DMS114 treated with DMSO at 0.1 percent for 48 hours (cell line): ENCODE results near the gene MYO7A.
A peak's percentile ranks its signal among the peaks of the same experiment; 100 is the strongest.

ENCODE experiments used
- DNase-seq: peaks from one replicate; lab custom pipeline; 2025; ENCODE audit not compliant: unreplicated experiment; lab: John Stamatoyannopoulos, UW

MYO7A gene

DNA sequence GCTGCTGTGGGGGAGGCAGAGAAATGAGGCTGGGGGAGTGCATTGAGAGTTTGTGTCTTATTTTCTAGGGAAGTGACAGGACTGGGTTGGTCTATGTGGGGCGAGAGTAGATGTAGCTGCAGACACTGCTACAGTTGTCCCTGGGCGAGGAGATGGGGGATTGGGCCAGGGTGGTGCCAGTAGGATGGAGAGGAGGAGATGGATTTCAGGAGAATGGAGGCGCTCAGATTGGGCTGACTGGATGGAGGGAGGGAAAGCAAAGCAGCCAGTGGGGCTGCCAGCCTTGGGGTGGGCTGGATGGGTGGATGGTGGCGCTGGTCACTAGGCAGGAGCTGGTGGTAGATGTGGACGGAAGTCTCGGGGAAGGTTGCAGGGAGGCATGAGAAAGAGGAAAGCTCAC, 16.1 kb upstream of the MYO7A start:
- DNase-seq, result no peak

DNA sequence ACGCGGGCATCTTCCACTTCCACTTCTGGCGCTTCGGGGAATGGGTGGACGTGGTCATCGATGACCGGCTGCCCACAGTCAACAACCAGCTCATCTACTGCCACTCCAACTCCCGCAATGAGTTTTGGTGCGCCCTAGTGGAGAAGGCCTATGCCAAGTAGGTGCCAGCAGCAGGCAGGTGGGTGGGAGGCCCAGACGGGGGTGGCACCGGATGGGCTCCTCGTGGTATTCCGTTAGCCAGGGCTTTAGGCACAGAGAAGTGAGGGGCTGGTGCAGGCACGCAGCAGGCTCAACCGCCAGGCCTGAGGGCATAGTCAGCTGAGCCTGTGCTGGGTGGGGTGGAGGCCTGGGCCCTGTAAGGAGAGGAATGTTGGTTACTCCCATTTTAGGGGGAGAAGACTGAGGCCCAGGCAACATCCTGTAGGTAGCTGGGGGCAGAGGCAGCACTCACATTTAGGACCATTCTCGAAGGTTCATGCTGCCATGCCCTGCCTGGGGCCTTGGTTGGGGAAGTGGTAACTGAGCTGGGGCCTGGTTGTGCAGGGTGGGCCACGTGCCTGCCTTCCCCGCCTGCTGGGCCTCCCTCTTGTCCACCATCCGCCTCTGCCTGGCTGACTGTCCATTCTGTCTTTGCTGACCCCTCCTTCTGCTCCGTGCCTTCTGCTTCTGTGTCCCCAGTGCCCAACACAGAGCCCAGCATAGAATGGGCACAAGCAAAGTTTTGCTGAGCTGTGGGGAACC, 15.2 kb upstream of the MYO7A start:
- DNase-seq, result no peak

DNA sequence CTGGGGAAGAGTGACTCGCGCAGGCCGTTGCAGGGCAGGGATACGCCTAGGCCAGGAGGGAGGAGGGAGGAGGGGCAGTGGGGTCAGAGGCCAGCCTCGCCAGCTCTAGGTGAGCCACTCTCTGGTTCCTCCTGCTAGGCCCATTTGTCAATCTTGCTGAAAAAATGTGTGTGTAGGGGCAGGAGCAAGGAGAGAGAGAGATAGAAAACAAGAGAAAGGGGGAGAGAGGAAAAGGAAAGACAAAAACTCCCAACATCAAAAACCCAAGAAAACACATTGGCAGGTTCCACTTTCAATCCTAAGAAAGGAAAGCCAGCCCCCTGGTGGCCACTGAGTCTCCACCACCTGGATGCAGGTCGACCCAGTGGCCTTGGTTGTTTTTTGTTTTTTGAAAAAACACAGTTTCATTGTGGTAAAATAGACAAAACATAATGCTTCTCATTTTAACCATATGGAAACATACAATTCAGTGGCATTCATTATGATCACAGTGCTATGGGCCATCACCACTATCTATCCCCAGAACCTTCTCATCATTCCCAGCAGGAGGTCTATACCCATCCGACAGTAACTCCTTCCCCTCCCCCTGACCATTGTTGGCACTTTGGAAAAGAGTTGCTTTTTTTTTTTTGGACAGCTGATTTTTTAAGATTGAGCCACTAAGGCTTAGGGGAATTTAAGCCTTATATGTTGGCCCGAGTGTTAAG, 14.5 kb upstream of the MYO7A start:
- peak; percentile 3 for DNase-seq

DNA sequence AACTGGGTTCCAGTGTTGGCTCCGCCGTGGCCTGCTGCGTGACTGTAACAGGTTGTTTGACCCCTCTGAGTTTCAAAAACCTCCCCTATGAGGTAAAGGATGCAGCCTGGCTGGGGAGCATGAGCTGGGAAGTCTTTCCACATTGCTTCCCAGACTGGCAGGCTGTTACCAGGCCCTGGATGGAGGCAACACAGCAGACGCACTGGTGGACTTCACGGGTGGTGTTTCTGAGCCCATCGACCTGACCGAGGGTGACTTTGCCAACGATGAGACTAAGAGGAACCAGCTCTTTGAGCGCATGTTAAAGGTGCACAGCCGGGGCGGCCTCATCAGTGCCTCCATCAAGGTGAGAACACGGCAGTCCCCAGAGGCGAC, 14.0 kb upstream of the MYO7A start:
- no peak for DNase-seq

GRCh38 chr11:77115181-77115611, 12.8 kb upstream of the MYO7A start:
- DNase-seq, result no peak

GRCh38 chr11:77115956-77116355, 12.1 kb upstream of the MYO7A start:
- no peak for DNase-seq

DNA sequence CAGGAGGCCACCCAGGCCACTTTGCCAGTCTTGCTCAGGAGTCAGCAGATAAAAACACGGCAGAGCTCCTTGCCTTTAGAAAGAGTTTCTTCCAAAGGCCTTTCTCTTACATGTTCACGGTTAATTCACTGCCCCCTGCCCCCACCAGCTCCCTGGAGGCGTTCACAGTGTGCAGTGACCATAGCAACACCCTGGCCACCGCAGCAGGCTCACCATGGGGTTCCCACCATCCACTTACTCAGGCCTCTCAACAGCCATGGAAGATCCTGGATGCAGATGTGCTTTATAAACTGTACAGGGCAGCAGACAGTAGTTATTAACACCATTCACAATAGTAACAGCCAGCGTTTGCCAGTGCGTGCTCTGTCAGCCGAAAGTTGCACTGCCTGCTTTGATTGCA, 10.6 kb upstream of the MYO7A start:
- no peak for DNase-seq

GRCh38 chr11:77118086-77118485, 10.0 kb upstream of the MYO7A start:
- no peak for DNase-seq

DNA sequence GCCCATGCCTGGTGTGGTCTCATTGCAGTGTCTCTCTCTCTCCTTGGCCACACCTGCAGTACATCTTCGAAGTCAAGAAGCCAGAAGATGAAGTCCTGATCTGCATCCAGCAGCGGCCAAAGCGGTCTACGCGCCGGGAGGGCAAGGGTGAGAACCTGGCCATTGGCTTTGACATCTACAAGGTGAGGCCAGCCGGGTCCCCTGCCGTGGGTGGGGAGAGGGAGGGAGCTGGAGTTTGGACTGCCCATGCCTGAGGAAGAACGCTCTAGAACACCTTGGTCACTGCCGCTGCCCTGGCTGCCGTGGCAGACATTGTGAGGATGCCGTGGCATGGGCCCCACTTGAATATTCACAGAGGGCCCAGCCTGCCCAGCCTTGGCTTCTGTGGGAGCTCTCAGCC, 9.1 kb upstream of the MYO7A start:
- DNase-seq, result no peak

DNA sequence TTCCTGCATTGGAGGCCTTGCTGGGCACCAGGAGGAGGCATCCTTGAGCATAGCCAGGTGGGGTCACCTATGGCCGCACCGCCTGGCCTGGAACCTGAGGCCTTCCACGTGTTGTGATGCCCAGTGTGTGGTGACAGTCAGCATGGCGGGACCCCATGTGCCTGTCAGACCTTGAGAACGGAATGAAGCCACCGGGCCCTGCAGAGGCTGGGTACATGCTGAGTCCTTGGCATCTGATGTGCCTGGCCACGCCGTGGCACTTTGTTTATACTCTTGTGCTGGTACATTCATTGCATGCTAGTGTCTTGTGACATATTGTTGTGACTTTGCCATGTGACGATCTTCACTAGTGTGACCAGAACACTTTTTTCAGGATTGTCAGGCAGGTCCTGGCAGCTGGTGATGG, 8.5 kb upstream of the MYO7A start:
- no peak for DNase-seq

- no peak for DNase-seq
Observed at GRCh38 chr11:77120571-77120970, 7.5 kb upstream of the MYO7A start.

- DNase-seq, result no peak
Observed at GRCh38 chr11:77121096-77121640, 6.9 kb upstream of the MYO7A start.

DNA sequence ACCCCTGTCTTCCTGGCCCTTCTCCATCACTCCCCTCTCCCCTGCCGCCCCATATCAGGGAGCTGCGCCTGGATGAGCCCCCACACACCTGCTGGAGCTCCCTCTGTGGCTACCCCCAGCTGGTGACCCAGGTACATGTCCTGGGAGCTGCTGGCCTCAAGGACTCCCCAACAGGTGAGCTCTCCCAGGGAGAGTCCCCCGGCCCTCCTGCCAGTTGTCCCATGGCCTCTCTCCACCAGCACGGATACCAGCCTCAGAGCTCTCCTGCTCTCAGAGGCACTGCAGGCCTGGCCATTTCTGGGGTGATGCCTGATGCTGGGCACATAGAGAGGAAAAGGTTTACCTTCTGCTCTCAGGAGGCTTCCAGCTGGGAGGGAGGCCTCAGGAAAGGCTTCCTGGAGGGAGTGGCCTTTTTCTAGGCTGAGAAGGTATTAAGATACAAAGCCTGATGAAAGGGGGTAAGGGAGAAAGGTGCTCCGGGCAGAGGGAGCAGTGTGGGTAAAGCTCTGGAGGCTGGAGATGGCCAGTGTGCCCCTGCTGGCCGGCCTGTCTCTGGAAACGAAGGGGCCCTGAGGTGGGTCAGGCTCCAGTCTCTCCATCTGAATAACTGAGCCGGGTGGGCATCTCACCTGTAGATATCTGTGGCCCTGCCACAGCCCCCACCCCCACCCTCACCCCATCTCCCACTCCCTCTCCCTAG, 6.0 kb upstream of the MYO7A start:
- DNase-seq, result no peak

- DNase-seq, result no peak
Observed at GRCh38 chr11:77122576-77123212, 5.4 kb upstream of the MYO7A start.

GRCh38 chr11:77123591-77123990, 4.5 kb upstream of the MYO7A start:
- DNase-seq, result no peak

DNA sequence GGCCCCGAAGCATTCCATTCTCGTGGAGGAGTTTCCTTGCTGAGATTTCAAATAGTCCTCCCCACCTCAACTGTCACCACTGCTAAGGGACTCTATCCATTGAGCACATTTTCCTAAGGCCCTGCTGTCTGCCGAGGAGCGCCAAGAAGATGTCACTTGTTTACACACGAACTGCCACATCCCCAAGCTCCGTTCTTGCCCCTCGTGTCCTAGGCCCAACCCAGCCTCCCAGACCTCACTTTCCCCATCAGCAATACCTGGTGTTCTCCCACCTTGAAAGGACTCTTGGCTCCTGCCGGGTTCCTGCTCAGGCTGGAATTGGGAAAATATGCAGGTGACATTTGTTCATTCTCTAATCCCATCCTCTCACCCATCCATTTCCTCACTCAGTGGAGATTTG, 4.0 kb upstream of the MYO7A start:
- DNase-seq, result no peak

DNA sequence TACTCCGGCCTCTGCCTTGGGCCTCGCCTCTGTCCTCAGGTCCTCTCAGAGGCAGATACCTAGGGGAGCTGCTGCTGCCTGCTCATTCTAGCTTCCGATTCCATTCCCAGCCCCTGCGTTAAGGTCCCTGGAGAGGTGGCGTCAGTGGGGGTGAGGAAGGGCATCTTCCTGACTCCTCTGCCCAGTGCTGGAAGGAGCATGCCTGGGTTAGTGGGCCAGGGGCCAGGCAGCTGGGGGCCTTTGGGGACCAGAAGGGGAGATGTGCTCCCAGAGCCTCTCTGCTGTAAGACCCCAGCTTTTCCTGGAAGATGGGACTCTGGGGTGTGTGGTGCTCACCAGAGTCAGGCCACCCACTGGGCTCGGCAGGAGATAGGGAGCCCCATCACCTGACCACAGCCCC, 3.6 kb upstream of the MYO7A start:
- DNase-seq, result no peak

DNA sequence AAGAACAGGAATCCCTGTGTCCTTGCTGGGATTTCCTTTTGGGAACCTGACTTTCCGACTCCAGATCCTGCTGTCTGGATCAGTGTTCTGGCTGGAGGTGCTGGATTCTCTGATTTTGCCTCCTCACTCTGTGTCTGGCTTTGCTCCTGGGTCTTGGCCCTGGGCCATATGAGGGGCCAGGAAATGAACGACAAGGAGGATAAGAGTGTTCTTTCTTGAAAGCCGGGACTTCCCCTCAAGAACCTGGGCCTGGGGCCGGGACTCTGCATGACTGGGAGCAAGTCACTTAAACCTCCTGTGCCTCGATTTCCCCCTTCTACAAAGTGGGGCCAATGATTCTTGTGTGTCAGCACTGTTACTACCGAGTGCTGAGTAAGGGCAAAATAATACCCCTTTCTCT, 2.9 kb upstream of the MYO7A start:
- no peak for DNase-seq

GRCh38 chr11:77125695-77126094, 2.4 kb upstream of the MYO7A start:
- no peak for DNase-seq

DNA sequence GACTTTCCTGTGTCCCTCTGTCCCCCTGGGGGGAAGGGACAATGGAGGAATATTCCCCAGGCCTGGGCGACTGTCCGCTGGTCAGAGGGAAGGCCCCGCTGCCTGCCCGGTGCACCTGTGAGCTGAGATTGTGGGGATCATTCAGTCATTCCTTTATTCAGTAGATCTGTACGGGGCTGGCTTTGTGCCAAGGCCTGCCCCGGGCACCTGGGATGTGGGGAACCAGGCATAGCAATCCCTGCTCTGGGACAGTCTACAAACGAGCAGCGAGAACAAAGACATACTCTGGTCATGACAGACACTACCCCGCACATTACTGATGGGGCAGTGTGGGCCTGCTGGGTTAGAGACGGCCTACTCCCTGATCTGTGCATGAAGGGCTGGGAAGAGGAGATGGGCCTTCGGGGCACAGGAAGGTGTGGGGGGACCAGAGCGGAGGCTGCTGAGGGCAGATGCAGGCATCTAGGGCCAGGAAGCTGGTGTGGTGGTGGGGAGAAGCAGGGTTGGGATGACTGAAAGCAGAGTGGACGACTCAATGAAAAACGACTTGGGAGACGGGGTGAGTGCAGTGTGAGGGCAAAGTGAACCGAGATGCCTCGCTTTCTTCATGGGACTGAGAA, 1.8 kb upstream of the MYO7A start:
- DNase-seq, result no peak

DNA sequence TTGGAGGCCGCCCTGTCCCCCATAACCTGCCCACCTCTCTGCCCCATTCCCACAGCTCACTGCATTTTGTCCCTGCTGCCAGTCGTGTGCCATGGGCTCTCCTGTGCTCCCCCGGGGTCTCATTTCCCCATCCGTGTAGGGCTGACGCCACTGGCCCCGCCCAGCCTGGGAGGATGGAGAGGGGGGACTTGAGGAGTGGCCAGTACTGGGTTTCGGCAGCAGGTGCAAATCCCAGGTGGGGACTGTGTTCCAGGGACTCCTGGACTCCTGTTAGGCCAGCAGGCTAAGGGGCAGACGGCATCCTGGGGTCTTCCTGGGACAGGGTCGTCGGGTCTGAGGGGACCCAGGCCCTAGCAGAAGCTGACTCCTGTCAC, 1.2 kb upstream of the MYO7A start:
- DNase-seq, result no peak
